Measurements from ENCODE around the gene OR4K17.
"Not testable (repeated sequence)": the region's sequence is repeated elsewhere in the genome, so short reads cannot be mapped to it uniquely, and the experiment has no call there.

OR4K17 gene

GRCh38 chr14:20110438-20110837, at the start of gene OR4K17:
Gene OR4K17, plus strand, starts transcription at chr14:20110739. Its CDS starts 6,761 bp downstream, at chr14:20117500.
- TF ChIP-seq, protein P1, sequence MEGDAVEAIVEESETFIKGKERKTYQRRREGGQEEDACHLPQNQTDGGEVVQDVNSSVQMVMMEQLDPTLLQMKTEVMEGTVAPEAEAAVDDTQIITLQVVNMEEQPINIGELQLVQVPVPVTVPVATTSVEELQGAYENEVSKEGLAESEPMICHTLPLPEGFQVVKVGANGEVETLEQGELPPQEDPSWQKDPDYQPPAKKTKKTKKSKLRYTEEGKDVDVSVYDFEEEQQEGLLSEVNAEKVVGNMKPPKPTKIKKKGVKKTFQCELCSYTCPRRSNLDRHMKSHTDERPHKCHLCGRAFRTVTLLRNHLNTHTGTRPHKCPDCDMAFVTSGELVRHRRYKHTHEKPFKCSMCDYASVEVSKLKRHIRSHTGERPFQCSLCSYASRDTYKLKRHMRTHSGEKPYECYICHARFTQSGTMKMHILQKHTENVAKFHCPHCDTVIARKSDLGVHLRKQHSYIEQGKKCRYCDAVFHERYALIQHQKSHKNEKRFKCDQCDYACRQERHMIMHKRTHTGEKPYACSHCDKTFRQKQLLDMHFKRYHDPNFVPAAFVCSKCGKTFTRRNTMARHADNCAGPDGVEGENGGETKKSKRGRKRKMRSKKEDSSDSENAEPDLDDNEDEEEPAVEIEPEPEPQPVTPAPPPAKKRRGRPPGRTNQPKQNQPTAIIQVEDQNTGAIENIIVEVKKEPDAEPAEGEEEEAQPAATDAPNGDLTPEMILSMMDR (IDR thresholded peaks at IDR 0.05; ENCODE audit: insufficient read depth, missing control alignments) = no peak
- FAIRE-seq = no peak
- DNase-seq (ENCODE audit: insufficient read length, low spot score) = no peak

DNA sequence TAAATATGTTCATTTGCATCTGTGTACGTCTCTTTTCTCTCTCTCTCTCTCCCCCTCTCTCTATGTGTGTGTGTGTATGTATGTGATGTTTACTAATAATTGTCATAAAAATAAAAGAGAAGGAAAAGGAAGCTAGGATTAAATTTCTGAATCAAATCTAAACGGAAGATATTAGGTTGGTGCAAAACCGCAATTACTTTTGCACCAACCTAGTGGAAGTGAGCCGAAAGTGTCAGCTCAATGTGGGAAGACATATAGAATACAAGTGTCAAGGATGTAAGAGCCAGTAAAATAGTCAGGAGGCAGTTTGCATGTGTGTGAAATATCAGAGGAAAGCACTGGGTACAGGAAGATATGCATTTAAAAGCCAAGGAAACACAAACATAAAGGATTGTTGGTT, 18.5 kb upstream of the OR4K17 start:
- no peak for FAIRE-seq
- TF ChIP-seq, protein P1 (IDR thresholded peaks at IDR 0.05; ENCODE audit: insufficient read depth, missing control alignments) = no peak
- no peak for DNase-seq (ENCODE audit: insufficient read length, low spot score)

DNA sequence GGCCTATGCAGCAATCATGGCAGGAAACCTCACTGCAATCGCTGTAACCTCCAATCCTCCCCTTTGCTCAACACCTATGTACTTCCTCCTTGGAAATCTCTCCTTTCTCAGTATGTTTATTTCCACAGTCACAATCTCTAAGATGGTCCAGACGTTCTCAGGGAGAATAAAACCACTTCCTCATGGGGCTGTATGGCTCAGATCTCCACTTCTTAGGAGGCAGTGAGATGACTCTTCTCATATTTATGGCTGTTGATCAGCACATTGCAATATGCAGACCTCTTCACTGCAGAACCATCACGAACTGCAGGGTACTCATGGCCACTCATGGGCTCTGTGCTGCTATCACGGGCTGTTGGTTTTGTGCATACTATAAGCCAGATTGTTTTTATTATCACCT, 17.1 kb upstream of the OR4K17 start:
- DNase-seq (ENCODE audit: insufficient read length, low spot score) (no peak), FAIRE-seq (no peak)
- TF ChIP-seq, protein P1 (IDR thresholded peaks at IDR 0.05; ENCODE audit: insufficient read depth, missing control alignments) = no peak

DNA sequence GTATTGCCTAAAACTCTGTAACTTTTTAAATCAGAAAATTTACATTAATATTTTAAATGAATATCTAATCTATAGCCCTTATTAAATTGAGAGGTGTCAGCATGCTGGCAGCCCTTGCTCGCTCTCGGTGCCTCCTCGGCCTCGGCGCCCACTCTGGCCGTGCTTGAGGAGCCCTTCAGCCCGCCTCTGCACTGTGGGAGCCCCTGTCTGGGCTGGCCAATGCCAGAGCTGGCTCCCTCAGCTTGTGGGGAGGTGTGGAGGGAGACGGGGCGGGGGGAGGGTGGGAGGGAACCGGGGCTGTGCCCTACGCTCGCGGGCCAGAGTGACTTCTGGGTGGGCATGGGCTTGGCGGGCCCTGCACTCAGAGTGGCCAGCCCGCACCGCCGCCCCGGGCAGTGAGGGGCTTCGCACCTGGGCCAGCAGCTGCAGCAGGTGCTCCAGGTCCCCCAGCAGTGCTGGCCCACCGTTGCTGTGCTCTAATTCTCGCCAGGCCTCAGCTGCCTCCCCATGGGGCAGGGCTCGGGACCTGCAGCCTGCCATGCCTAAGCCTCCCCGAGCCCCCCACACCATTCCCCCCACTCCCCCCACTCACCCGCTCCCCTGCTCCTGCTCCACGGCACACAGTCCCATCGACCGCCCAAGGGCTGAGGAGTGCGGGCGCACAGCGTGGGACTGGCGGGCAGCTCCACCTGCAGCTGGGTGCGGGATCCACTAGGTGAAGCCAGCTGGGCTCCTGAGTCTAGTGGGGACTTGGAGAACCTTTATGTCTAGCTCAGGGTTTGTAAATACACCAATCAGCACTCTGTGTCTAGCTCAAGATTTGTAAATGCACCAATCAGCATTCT, 11.4 kb upstream of the OR4K17 start:
- not testable (repeated sequence) for FAIRE-seq

GRCh38 chr14:20112321-20112720, 1.8 kb downstream of the OR4K17 start:
- FAIRE-seq = no peak
- DNase-seq (ENCODE audit: insufficient read length, low spot score) = no peak
- TF ChIP-seq, protein P1 (IDR thresholded peaks at IDR 0.05; ENCODE audit: insufficient read depth, missing control alignments) = no peak

More for the DNA sequence above, 11.4 kb upstream of the OR4K17 start:
- not testable (repeated sequence) for DNase-seq (ENCODE audit: insufficient read length, low spot score)

- TF ChIP-seq, protein P1 (IDR thresholded peaks at IDR 0.05; ENCODE audit: insufficient read depth, missing control alignments) = no peak
- FAIRE-seq (no peak), DNase-seq (ENCODE audit: insufficient read length, low spot score) (no peak)
Observed at GRCh38 chr14:20116748-20117147, 6.2 kb downstream of the OR4K17 start.

DNA sequence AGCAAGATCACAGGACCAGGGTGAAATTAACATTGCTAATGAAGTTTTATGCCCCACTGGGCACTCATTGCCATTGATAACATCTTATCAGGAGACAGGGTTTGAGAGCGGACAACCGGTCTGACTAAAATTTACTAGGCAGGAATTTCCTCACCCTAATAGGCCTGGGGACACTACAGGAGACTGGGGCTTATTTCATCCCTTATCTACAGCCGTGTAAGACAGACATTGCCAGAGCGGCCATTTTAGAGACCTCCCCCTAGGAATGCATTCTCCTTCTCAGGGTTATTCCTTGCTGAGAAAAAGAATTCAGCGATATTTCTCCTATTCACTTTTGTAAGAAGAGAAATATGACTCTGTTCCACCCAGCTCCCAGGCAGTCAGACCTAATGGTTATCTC, 8.3 kb downstream of the OR4K17 start:
- no peak for DNase-seq (ENCODE audit: insufficient read length, low spot score)
- no peak for FAIRE-seq

More for the DNA sequence above, 8.3 kb downstream of the OR4K17 start:
- TF ChIP-seq, protein P1 (IDR thresholded peaks at IDR 0.05; ENCODE audit: insufficient read depth, missing control alignments) = no peak

All from D721Med (cell line).